K562 (cell line): ENCODE results near the gene FBXW8. TPM values are rescaled to one million over a fixed set of nuclear protein-coding genes. Genes with fewer than 3 reads are reported as not detected.
A peak's percentile ranks its signal among the peaks of the same experiment; 100 is the strongest.

Experiments used
- ATAC-seq: fragments of 200-7000 bp; cut with Tn5 transposase; 3 replicates; pipeline ENCODE4 v1.9.1; 2020; ENCODE audit warnings: moderate library complexity
- BruUV-seq: library from RNA; stranded (reverse); fragments of 400-500 nt; replicated peaks from 2 replicates; lab custom pipeline; 2021; lab: Mats Ljungman, UMichigan
- CTCF ChIA-PET: fragments of 300-600 bp; formaldehyde crosslinking; extraction: SDS; loops from one replicate; lab custom pipeline; 2021; ENCODE audit warnings: low intra/inter-chr PET ratio; lab: Yijun Ruan, JAX
- POLR2A ChIA-PET: fragments of 300-600, 350-650 bp; sonication (Branson Sonifier 250); formaldehyde crosslinking; extraction: SDS; loops from one replicate; lab custom pipeline; 2021; ENCODE audit warnings: antibody characterized with exemption, inconsistent platforms; lab: Yijun Ruan, JAX
- DNase-seq, 4 experiments: peaks; one replicate each; pipeline versions ENCODE4 v3.0.0 to v3.0.0-alpha.2; 2011 to 2018; ENCODE audit warnings: low spot score in 3 of 4, mixed read lengths in 3 of 4; ENCODE audit errors: extremely low read depth in 1 of 4
- FAIRE-seq: peaks from 2 replicates; lab custom pipeline; 2011; peaks lifted over from hg19 to GRCh38; lab: Jason Lieb, UNC
- H2AFZ ChIP-seq: 2 replicates; pipeline ENCODE4 v1.6.0; 2011; ENCODE audit warnings: low read depth, low read length, control low read depth, inconsistent platforms
- H3K27ac ChIP-seq: fragments of 200-600 bp; 3 replicates; pipeline ENCODE4 v1.8.0; 2011; ENCODE audit warnings: low read depth, mild to moderate bottlenecking, control low read depth, inconsistent platforms, low read length, moderate library complexity, mixed read lengths; ENCODE audit errors: extremely low read depth
- H3K27me3 ChIP-seq, 2 experiments: fragments of 300-600 bp in 1 of 2; 2 replicates in 1 of 2; 3 replicates in 1 of 2; pipeline versions ENCODE4 v1.6.0 to v1.8.0; 2011; ENCODE audit warnings: inconsistent platforms in 2 of 2, low read length in 2 of 2, mild to moderate bottlenecking in 1 of 2, mixed read lengths in 1 of 2, moderate library complexity in 1 of 2; ENCODE audit not compliant: control insufficient read depth in 2 of 2, insufficient read depth in 2 of 2
- H3K36me3 ChIP-seq: fragments of 300-600 bp; 3 replicates; pipeline ENCODE4 v1.8.0; 2011; ENCODE audit warnings: mild to moderate bottlenecking, low read length, inconsistent platforms; ENCODE audit not compliant: control insufficient read depth, insufficient read depth
- H3K4me1 ChIP-seq, 2 experiments: fragments of 200-600 bp in 1 of 2; replicated peaks in 1 of 2; 2 replicates in 1 of 2; 3 replicates in 1 of 2; pipeline versions ENCODE4 v1.5.1 to v1.8.0; 2011; ENCODE audit warnings: inconsistent platforms in 2 of 2, low read length in 2 of 2, mild to moderate bottlenecking in 1 of 2, mixed read lengths in 1 of 2, moderate library complexity in 1 of 2; ENCODE audit not compliant: control insufficient read depth in 2 of 2, insufficient read depth in 2 of 2
- H3K4me2 ChIP-seq: 2 replicates; pipeline ENCODE4 v1.6.1; 2011; ENCODE audit warnings: low read length, control low read depth, inconsistent platforms, mixed read lengths; ENCODE audit not compliant: insufficient read depth
- H3K4me3 ChIP-seq: fragments of 200-600 bp; sonication (generic), shearing (Covaris generic); 2 replicates; pipeline ENCODE4 v1.5.1; 2016; ENCODE audit warnings: control low read depth, inconsistent platforms
- H3K79me2 ChIP-seq: fragments of 200-600 bp; 3 replicates; pipeline ENCODE4 v1.8.0; 2011; ENCODE audit warnings: low read length, inconsistent platforms; ENCODE audit not compliant: control insufficient read depth, insufficient read depth
- H3K9ac ChIP-seq, 2 experiments: 2 replicates each; pipeline versions ENCODE4 v1.6.0 to v1.6.1; 2011; ENCODE audit warnings: low read depth in 2 of 2, low read length in 2 of 2, control low read depth in 1 of 2, inconsistent platforms in 1 of 2, mild to moderate bottlenecking in 1 of 2, mixed read lengths in 1 of 2; ENCODE audit not compliant: insufficient read depth in 1 of 2
- H3K9me1 ChIP-seq: one replicate; pipeline ENCODE4 v1.6.0; 2011; ENCODE audit warnings: inconsistent platforms, mild to moderate bottlenecking, low read length, moderate library complexity; ENCODE audit not compliant: control insufficient read depth, insufficient read depth
- H3K9me3 ChIP-seq: replicated peaks from 2 replicates; pipeline ENCODE4 v1.5.1; 2011; ENCODE audit warnings: low read depth, low read length, inconsistent platforms; ENCODE audit not compliant: control insufficient read depth, insufficient read depth
- H4K20me1 ChIP-seq: replicated peaks from 2 replicates; pipeline ENCODE4 v1.6.1; 2011; ENCODE audit warnings: low read length, inconsistent platforms, mixed read lengths; ENCODE audit not compliant: control insufficient read depth, insufficient read depth
- CHCHD3 ChIP-seq: fragments of 250-450 bp; sonication (Bioruptor Pico); IDR thresholded peaks from 2 replicates; pipeline ENCODE4 v2.1.2; 2022; ENCODE audit warnings: mild to moderate bottlenecking
- FOXK1 ChIP-seq: sonication (generic); formaldehyde crosslinking; IDR thresholded peaks from 2 replicates; pipeline ENCODE4 v1.8.0; 2022; ENCODE audit warnings: missing genetic modification reagents, mild to moderate bottlenecking, borderline replicate concordance
- POU5F1 ChIP-seq: fragments of 150-350 bp; IDR thresholded peaks from 2 replicates; pipeline ENCODE4 v1.6.1; 2014; ENCODE audit warnings: borderline replicate concordance, low read length, low read depth, mild to moderate bottlenecking; ENCODE audit not compliant: partially characterized antibody
- SRF ChIP-seq, 2 experiments: fragments of 250-450, 450-650 bp in 1 of 2; sonication (Bioruptor Pico) in 1 of 2; sonication (generic) in 1 of 2; formaldehyde crosslinking; IDR thresholded peaks; 2 replicates each; pipeline versions ENCODE4 v1.5.0 to v1.5.1; 2020 to 2022; ENCODE audit warnings: mild to moderate bottlenecking in 1 of 2, missing genetic modification reagents in 1 of 2
- WGBS: fragments of 100-300 bp; shearing (Covaris generic); methylation state at CpG from one replicate; pipeline ENCODE4 v1.1.6; 2016; ENCODE audit warnings: low coverage, mixed read lengths; ENCODE audit not compliant: insufficient coverage; ENCODE audit errors: missing lambda C conversion rate; 5-methylcytosine and 5-hydroxymethylcytosine counted together
- in situ Hi-C: fragments of 300-500 bp; cut with MboI; formaldehyde crosslinking; loops from 4 replicates; pipeline ENCODE4 v1.15.0; 2018; ENCODE audit warnings: inconsistent platforms, mixed read lengths
- intact Hi-C: fragments of 100-400 bp; cut with micrococcal nuclease; formaldehyde crosslinking; loops from 2 replicates; pipeline ENCODE4 v1.14.2; 2022
- polyA plus RNA-seq, 8 experiments: library from polyadenylated mRNA; depleted of rRNA in 4 of 8; stranded (reverse) in 5 of 8; unstranded in 3 of 8; fragments of >200 nt; fragmentation: Nextera tagmentation in 2 of 8; fragmentation: Illumina TruSeq in 1 of 8; extraction: Ambion mirVana in 2 of 8; extraction: Trizol in 1 of 8; gene quantifications; 2 replicates each; pipeline versions ENCODE4 v1.2.1 to v1.2.3, GENCODE V29; 2011 to 2014; ENCODE audit warnings: inconsistent platforms in 1 of 8, missing spikeins in 1 of 8
- total RNA-seq, 7 experiments: library from RNA; depleted of rRNA in 6 of 7; stranded (reverse); fragments of >200 nt in 6 of 7; fragmentation: Illumina TruSeq in 2 of 7; extraction: Trizol in 2 of 7; gene quantifications; 2 replicates each; pipeline versions ENCODE4 v1.2.1 to v1.2.3, GENCODE V29; 2011 to 2021; ENCODE audit warnings: low replicate concordance in 1 of 7

Gene FBXW8
- total and polyA plus RNA-seq, 9 of the 15 experiments (the other 6 are each of a cell fraction or from before 2014, with no cell fraction given), result 0.58 to 8.3 (median 4.4) TPM

- ChIA-PET CTCF (no interaction called here), POLR2A (no interaction called here)
- in situ Hi-C loops (no loop called here), intact Hi-C loops (no loop called here)
- TF ChIP-seq POU5F1 (no peak), SRF (CRISPR knock-in tag; IDR thresholded peaks at IDR 0.05) (peak in 1 of 2 experiments; percentile 79; a peak in 2 of 4 replicates)
- H3K4me1 ChIP-seq, result no peaks in the 10 kb centered on the region; a peak in 2 of 5 replicates
- H2AFZ ChIP-seq, result no peak overlapping the region
- FAIRE-seq (no peak), ATAC-seq (no peak), DNase-seq (no peak)
- no peaks in the 10 kb centered on the region for H3K36me3 ChIP-seq
- no TSS peak for BruUV-seq
- H3K79me2 ChIP-seq, result no peaks in the 10 kb centered on the region
- H3K27ac ChIP-seq, result no peak overlapping the region
- no peak overlapping the region for H3K9ac ChIP-seq
- H3K4me2 ChIP-seq, result no peak overlapping the region
- WGBS, result 5% methylated on average over 13 of the region's 13 CpGs
- H3K9me3 ChIP-seq, result no peaks in the 10 kb centered on the region
- H3K27me3 ChIP-seq, result peaks cover 19 to 27% of the 10 kb centered on the region in 2 experiments; a peak in 4 of 5 replicates
- peaks cover 6% of the 10 kb centered on the region; the same call in 1 of the 2 replicates for H4K20me1 ChIP-seq
- H3K9me1 ChIP-seq, result no peaks in the 10 kb centered on the region
- H3K4me3 ChIP-seq, result no peak overlapping the region
These were observed 46.2 kb upstream of the FBXW8 start for GRCh38 chr12:116864371-116865160.

- in situ Hi-C loops (no loop called here), intact Hi-C loops (no loop called here)
- Histone ChIP-seq H4K20me1 (peaks cover 6% of the 10 kb centered on the region; the same call in 1 of the 2 replicates), H3K4me2 (no peak overlapping the region), H3K36me3 (no peaks in the 10 kb centered on the region), H3K27ac (no peak overlapping the region), H3K79me2 (no peaks in the 10 kb centered on the region), H3K9me1 (no peaks in the 10 kb centered on the region), H3K27me3 (peaks cover 18 to 27% of the 10 kb centered on the region in 2 experiments; a peak in 4 of 5 replicates), H3K4me1 (no peaks in the 10 kb centered on the region; a peak in 2 of 5 replicates), H2AFZ (no peak overlapping the region), H3K9ac (no peak overlapping the region), H3K4me3 (no peak overlapping the region), H3K9me3 (no peaks in the 10 kb centered on the region)
- no peak for FAIRE-seq
- DNase-seq, result no peak
- no peak for ATAC-seq
- TF ChIP-seq FOXK1 (CRISPR knock-in tag), result no peak
- TF ChIP-seq SRF (CRISPR knock-in tag; IDR thresholded peaks at IDR 0.05), result peak in 1 of 2 experiments; percentile 84; a peak in 2 of 4 replicates
- no peak for TF ChIP-seq CHCHD3 (CRISPR knock-in tag)
- 0% methylated on average over 2 of the region's 2 CpGs for WGBS
- no TSS peak for BruUV-seq
- CTCF ChIA-PET, result no interaction called here
- POLR2A ChIA-PET, result no interaction called here
These were observed 43.2 kb upstream of the FBXW8 start for GRCh38 chr12:116867523-116867922.
